DMS 273 (cell line): ENCODE measurements around the gene PDE2A.

Experiments used
- DNase-seq: peaks from one replicate; lab custom pipeline; 2025; ENCODE audit not compliant: unreplicated experiment; lab: John Stamatoyannopoulos, UW

Gene PDE2A

GRCh38 chr11:72673943-72674828 lies at the start of gene PDE2A:
Gene PDE2A (minus strand): TSS chr11:72674422. CDS start chr11:72674207, 215 bp downstream.
- peak; percentile 75 for DNase-seq

GRCh38 chr11:72723508-72723907 lies 49.3 kb upstream of the PDE2A start:
- no peak for DNase-seq

- DNase-seq = peak; percentile 89
Observed at GRCh38 chr11:72722050-72722748, 48.0 kb upstream of the PDE2A start.

GRCh38 chr11:72721689-72722049 lies 47.4 kb upstream of the PDE2A start:
- DNase-seq = peak; percentile 44

GRCh38 chr11:72721276-72721675 lies 47.1 kb upstream of the PDE2A start:
- DNase-seq = no peak

GRCh38 chr11:72720784-72721183 lies 46.6 kb upstream of the PDE2A start:
- DNase-seq = no peak

GRCh38 chr11:72720047-72720446 lies 45.8 kb upstream of the PDE2A start:
- no peak for DNase-seq

GRCh38 chr11:72719551-72719950 lies 45.3 kb upstream of the PDE2A start:
- no peak for DNase-seq

- DNase-seq = no peak
Observed at GRCh38 chr11:72719144-72719543, 44.9 kb upstream of the PDE2A start.

GRCh38 chr11:72718101-72718501 lies 43.9 kb upstream of the PDE2A start:
- DNase-seq = no peak

GRCh38 chr11:72716788-72717435 lies 42.7 kb upstream of the PDE2A start:
- no peak for DNase-seq

GRCh38 chr11:72716290-72716689 lies 42.1 kb upstream of the PDE2A start:
- DNase-seq = peak; percentile 91

- DNase-seq = no peak
Observed at GRCh38 chr11:72712841-72713240, 38.6 kb upstream of the PDE2A start.

- DNase-seq = no peak
Observed at GRCh38 chr11:72712168-72712751, 38.0 kb upstream of the PDE2A start.

- DNase-seq = no peak
Observed at GRCh38 chr11:72711141-72711540, 36.9 kb upstream of the PDE2A start.

GRCh38 chr11:72710278-72710677 lies 36.1 kb upstream of the PDE2A start:
- no peak for DNase-seq

GRCh38 chr11:72709478-72710238 lies 35.4 kb upstream of the PDE2A start:
- no peak for DNase-seq

GRCh38 chr11:72707032-72707431 lies 32.8 kb upstream of the PDE2A start:
- DNase-seq = no peak

GRCh38 chr11:72706579-72706978 lies 32.4 kb upstream of the PDE2A start:
- DNase-seq = no peak

GRCh38 chr11:72705442-72706365 lies 31.5 kb upstream of the PDE2A start:
- DNase-seq = no peak
